NCI-H1436 (cell line): Measurements from ENCODE around the gene D2HGDH.
"Not testable (repeated sequence)": the region's sequence is repeated elsewhere in the genome, so short reads cannot be mapped to it uniquely, and the experiment has no call there.

ENCODE experiments used
- DNase-seq: peaks from one replicate; lab custom pipeline; 2025; lab: John Stamatoyannopoulos, UW

Gene D2HGDH

DNA sequence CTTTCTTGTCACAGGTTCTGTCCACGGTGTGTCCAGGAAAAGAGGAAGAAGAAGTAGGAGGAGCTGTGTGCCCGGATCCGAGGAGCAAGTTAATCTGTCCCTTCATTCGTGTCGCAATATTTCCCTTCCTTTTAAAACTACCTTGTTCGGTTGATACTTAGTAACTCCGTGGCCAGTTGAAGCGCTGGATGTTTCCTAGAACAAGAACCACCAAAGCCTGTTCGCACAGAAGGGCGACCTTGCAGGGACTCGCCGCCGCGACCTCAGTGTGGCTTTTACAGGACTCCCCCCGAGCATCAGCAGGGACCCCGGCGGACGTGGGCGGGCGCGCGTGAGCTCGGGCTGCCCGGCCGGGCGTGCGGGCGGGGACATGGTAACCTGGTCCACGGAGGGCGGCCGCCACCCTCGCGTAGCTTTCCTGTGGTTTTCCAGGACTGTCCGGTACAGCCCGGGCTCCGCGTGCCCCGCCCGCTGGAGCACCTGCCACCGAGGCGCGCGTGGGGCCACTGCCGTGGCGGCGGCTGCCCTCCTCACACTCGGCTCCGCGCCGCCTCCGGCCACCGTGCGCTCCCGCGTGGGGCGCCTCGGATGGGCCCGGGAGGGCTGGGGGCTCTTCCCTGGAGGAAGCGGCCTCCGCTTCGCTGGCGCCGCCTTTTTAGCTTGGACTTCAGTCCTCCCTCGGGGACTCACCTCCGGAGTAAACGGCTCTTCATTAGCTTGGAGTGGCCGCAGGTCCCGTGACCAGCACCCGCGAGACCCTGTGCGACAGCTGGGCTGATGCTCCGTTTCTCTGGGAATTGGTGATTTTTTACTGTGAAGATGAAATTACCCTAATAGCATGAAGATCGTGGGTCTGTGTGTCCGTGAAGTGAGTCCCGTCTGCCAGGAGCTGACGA lies 9.2 kb upstream of the D2HGDH start:
- no peak for DNase-seq

DNA sequence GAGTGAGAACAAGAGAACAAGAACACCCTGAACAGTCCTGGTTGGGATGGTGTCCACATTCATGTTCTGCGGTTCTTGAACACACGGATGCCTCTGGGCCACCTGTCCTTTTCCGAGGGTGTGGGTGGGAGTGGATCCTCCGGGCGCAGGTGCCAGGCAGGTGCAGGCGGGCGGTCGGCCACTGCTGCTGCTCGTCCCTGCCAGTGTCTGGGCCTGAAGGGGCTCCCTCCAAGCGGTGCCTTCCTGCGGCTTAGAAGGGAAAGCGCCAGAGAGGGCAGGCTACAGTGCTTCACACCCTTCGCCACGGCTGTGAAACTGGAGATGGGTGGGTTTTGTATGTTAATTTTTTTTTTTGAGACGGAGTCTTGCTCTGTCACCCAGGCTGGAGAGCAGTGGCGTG lies 8.0 kb upstream of the D2HGDH start:
- no peak for DNase-seq

DNA sequence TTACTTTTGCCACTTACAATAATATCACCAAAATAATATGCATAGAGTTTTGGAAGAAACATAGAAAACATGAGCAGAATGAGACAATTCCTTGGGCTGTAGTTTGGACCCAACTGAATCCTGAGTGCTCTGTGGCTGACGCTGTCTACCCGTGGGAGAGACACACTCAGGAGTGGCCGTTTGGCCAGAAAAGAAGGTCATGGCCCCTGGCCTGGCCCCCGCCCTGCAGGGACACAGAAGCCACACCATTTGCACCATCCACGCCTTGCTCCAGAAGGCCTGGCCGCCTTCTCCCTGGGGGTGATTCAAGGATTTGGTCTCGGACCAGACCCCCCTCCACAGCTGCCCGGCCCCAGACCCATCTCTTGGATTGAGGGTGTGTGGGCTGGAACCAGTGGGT lies 6.4 kb upstream of the D2HGDH start:
- DNase-seq: no peak

DNA sequence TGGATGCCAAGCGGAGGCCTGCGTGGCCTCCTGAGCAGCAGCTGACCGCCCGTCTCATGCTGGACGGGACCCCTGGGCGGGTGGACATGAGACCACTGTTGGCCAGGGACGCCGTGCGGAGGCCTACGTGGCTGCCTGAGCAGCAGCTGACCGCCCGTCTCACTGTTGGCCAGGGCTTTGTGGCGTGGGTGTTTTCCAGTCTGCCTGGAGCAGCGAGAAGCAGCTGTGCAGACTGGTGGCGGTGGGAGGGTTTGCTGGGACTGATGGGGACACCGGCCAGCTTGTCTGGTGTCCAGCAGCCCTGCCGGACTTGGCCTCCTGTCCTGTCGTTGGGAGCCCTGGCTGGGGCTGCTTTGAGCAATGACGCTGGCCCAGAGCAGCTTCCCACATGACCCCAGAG lies 5.8 kb upstream of the D2HGDH start:
- DNase-seq: no peak

DNA sequence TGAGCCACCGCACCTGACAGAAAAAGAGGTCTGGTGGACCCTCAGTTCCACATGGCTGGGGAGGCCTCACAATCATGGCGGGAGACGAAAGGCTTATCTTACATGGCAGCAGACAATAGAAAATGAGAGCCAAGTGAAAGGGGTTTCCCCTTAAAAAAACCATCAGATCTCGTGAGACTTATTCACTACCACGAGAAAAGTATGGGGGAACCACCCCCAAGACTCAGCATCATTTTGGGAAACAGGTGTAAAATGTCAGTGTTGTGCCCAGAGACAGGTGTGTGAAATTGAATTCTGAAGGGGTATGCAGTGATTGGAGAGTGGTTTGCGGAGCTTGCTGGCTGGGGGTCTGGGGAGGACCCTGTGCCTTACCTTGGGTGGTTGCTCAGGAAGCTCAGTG lies 4.6 kb upstream of the D2HGDH start:
- DNase-seq: no peak

DNA sequence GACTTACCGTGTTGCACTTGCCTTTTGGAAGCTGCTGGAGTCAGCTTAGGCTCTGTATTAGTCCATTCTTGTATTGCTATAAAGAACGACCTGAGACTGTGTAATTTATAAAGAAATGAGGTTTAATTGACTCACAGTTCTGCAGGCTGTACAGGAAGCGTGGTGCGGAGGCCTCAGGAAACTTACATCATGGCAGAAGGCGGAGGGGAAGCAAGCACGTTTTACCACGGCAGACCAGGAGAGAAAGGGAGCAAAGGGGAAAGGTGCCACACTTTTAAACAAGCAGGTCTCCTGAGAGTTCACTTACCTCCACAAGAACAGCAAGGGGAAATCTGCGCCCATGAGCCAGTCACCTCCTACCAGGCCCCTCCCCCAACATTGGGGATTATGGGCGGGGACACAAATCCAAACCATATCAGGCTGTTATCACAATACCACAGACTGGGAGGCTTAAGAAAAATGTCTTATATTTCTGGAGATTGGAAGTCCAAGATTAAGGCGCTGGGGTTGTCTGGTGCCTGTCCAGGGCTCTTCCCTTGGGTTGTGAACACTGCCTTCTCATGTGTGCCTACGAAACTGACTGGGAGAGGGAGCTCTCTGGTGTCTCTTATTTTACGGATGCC lies 3.6 kb upstream of the D2HGDH start:
- no peak for DNase-seq

DNA sequence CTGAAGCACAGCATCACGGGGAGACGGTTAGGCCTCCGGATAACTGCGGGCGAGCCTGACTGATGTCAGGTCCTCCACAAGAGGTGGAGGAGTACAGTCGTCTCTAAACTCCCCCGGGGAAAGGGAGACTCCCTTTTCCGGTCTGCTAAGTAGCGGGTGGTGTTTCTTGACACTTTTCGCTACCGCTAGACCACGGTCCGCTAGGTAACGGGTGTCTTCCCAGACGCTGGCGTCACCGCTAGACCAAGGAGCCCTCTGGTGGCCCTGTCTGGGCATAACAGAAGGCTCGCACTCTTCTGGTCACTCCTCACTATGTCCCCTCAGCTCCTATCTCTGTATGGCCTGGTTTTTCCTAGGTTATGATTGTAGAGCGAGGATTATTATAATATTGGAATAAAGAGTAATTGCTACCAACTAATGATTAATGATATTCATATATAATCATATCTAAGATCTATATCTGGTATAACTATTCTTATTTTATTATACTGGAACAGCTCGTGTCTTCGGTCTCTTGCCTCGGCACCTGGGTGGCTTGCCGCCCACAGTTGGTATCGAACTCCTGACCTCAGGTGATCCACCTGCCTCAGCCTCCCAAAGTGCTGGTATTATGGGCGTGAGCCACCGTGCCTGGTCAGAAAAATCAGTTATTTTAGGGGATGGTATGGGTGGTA lies 1.8 kb upstream of the D2HGDH start:
- not testable (repeated sequence) for DNase-seq

DNA sequence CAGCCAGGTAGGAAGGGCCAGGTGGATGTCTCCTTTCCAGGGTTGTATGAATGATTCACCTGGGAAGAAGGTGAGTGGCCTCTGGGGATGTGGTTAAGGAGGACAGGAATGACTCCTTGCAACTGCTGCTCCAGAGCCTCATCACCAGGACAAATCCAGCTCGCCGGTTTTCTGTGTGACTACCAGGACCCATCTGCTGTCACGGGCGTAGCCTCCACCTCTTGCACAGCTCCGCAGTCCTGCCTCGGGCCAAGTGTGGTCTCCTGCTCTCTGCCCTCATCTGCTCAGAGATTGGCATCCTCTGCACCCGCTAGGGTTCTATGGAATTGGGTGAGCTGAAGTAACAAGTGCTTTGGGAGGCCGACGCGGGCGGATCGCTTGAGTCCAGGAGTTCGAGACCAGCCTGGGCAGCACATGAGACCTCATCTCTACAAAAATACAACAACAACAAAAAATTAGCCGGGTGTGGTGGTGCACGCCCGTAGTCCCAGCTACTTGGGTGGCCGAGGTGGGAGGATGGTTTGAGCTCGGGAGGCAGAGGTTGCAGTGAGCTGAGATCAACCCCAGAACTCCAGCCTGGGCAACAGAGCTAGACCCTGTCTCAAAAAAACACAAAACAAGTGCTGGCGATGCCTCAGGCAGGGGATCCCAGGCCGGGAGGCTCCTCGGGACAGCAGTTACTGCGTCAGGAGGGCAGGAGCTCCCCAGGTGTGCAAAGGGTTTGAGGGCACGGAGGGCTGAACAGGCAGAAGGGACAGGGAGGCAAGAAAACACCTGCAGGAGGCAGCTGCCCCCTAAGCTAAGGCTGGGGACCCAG lies 831 bp upstream of the D2HGDH start:
- DNase-seq: no peak

DNA sequence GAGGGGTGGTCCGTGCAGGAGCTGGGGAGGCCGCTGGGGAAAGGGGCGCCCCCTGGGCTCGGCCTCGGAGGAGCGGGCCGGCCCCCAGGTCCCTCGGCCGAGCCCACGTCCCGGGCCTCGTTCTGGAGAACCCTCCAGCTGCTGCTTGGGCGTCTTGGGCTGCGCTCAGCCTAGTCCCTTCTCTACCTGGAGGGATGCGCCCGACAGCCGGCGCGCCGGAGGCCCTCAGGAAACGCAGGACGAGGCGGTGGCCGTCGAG lies 293 bp upstream of the D2HGDH start:
- DNase-seq: no peak

DNA sequence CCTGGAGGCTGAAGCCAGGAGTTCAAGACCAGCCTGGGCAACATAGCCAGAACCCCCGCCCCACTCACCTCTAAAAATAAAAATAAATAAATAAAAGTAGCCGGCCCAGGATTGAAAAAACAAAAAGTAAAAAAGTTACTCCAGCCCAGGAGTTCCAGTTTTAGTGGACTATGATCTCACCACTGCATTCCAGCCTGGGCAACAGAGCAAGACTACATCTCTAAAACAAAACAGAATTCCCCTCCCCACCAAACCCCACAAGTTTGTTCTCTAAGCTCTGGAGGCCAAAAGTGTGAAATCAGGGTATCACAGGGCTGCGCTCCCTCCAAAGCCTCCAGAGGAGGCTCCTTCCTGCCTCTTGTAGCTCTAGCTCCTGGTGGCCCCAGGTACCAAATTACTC lies 1.7 kb downstream of the D2HGDH start:
- no peak for DNase-seq

DNA sequence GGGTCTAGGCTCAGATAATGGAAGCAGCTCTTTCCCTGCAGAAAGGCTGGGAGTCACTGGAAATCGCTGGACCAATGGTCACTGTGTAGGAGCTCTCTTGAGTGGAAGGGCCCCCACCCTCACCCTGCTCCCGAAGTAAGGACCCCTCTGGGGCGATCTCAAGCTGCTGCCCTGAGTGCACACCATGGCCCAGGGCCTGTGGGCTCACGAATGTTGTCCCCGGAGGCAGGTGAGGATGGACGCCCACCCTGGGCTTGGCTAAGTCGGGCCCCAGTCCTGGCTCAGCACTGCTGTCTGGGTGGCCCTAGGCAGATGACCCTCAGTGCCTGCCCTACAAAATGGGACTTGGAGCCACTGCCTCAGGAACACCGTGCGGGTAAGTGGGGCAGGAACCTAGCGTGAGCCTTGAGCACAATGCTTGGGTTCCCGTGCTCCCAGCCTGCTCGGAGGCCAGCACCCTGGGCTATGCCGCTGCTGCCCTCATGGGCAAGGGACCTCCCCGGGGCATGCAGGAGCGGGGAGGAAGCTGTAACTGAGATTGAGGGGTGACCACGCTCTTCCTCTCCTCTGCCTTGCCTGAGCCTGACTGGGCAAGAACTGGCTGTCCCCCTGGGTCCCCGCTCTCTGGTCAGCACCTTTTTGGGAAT lies 3.7 kb downstream of the D2HGDH start:
- DNase-seq: no peak

DNA sequence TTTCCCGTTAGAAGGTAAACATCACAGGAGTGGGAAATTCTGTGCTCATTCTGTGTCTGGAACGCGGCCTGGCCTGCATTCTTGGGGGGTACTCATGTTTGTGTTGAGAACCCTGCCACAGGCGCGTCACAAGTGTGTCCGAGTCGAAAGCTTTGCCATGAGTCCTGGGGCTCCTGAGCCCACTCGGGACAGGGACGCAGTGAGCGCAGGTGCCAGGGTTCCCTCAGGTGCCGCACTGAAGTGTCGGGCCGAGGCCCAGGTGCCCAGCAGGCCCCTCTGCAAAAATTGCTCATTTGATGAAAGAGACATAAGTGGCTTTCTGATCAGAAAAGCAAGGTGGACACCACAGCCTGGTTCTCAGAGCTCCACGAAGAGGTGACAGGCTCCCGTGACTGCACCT lies 4.7 kb downstream of the D2HGDH start:
- DNase-seq: no peak

DNA sequence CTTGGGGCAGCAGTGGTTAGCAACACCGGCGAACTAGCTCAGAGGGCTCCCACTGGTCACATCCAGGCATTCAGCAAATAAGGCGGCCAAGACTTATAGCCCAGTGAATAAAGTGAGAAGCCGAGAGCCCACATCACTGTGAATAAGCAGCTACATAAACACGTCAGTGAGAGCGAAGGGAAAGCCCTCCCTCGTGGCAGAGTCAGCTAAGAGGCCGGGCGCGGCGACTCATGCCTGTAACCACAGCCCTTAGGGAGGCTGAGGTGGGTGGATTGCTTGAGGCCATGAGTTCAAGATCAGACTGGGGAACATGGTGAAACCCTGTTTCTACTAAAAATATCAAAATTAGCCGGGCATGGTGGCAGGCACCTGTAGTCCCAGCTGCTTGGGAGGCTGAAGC lies 5.2 kb downstream of the D2HGDH start:
- DNase-seq: no peak

DNA sequence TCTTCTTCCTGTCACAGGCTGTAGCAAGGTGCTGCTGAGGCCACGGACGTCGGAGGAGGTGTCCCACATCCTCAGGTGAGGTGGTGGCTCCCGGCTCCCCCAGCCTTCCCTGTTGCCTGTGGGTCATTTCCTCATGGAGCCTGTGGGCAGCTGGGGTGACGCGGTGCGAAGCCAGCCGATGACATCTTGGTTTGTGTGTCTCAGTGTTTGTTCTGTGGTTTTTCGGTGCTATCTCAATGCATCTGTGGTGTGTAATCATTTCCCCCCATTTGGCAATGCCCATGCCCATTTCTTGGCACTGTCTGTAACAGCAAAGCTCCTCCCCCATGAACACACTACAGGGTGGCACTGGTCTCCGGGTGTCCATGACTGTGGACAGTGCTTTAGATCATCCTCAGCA lies 6.6 kb downstream of the D2HGDH start:
- no peak for DNase-seq

DNA sequence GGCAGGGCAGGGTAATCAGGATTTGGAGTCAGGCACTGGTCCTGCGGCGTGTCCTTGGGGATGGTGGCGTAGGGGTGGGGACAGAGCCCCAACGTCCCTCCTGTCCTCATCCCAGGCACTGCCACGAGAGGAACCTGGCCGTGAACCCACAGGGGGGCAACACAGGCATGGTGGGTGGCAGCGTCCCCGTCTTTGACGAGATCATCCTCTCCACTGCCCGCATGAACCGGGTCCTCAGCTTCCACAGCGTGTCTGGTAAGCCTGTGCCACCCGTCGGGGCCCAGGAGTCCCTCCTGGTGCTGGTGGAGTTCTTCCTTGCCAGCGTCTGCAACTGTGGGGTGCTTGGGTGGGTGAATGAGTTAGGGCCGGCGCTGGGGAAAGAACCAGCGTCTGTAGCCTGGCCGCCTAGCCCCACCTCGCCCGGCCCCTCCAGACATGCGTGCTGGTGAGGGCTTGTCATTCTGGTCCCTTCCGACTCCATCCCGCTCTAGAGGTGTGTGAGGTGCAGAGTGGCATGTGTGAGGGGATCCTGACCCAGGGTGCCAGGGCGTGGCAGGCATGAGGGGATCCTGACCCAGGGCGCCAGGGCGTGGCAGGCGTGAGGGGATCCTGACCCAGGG lies 8.0 kb downstream of the D2HGDH start:
- DNase-seq: no peak

DNA sequence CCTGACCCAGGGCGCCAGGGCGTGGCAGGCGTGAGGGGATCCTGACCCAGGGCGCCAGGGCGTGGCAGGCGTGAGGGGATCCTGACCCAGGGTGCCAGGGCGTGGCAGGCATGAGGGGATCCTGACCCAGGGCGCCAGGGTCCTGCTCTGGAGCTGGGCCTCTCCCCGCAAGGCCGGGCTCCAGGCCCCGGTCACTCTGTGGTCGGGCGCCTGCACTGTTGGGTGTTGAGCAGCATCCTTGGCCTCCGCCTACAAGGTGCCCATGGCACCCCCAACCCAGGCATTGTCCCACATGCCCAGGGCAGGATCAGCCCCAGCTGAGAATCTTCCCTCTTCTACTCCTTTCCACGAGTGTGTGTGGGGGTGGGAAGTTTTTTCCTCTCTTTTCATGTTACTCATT lies 8.6 kb downstream of the D2HGDH start:
- not testable (repeated sequence) for DNase-seq

DNA sequence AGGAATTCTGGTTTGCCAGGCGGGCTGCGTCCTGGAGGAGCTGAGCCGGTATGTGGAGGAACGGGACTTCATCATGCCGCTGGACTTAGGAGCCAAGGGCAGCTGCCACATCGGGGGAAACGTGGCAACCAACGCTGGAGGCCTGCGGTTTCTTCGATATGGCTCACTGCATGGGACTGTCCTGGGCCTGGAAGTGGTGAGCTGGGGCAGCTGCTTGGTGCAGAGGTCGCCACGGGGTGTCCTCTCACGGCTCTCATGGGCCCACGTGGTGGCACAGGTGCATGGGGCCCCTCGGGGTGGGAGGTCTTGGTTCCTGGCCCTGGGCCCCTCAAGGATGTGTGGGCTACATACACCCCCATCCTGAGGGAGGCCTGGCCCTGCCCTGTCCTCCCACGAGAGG lies 9.2 kb downstream of the D2HGDH start:
- DNase-seq: no peak

DNA sequence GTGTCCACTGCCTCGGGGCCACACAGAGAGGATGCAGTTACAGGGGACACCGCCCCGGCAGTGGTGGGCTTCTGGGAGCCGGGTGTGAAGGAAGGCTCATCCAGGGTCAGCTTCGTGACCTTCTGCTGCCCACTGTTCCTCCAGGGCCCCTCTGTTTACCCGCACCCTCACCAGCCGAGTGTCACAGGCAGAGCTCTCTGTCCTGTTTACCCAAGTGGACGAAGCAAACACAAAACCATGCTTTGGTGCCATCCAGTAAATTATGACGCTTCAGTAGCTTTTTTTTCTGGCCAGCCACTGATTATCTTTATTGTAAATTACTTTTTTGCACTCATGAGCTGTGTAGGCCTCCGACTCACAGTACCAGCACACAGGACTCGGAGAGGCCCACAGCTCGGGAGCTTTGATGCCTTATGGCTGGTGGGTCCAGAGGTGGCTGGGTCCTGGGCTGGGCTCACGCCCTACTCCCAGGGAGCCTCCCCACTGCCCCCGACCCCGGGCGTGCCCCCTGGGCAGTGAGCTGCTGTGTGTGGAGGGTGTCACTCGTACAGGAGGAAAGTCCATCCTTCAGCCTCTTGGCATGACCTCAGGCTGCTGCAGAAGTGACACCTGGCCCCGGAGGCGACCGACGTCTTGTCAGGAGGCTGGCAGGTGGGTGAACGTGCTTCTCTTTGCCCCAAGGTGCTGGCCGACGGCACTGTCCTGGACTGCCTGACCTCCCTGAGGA lies 9.8 kb downstream of the D2HGDH start:
- no peak for DNase-seq

DNA sequence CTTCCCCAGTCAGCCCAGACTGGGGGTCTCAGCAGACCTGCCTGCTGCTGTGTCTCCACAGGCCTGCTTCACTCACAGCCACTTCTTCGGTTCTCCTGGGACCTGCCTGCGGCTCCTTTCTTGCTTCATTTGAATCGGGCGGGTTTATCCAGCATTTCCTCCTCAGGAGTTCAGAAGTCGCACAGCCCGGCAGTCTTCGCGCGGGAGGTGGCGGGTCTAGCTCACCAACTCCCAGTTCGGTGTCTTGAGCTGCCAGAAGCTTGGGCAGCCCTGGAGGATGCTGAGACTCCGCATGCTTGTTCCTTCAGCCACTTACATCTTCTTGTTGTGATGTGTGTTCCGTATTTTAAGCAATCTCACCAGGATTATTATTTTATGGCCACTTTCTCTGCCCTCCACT lies 10.8 kb downstream of the D2HGDH start:
- DNase-seq: no peak

DNA sequence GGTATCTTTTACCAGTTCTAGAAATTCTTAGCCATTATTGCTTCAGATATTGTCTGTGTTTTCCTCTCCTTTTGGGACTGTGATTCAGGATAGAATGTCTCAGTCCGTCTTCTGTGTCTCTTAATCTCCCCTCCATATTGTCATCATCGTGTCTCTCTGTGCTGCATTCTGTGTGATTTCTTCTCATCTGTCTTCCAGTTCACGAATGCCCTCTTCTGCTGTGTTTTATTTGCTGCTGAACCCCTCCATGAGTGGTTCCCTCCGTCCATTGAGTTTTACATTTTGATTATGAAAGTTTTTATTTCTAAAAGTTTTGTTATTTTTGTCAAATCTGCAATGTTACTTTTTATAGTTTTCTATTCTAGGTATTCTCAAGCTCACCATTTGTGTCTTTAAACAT lies 11.7 kb downstream of the D2HGDH start:
- no peak for DNase-seq
